Pancreas (tissue), 10 donors: ENCODE results near the gene NKX6-2. TPM values are rescaled to one million over a fixed set of nuclear protein-coding genes. Genes with fewer than 3 reads are reported as not detected.

ENCODE experiments used
- ATAC-seq, 4 donors: fragments of 200-7000 bp; cut with Tn5 transposase; one replicate each; pipeline versions ENCODE4 v1.8.0 to v1.9.1; 2020; ENCODE audit warnings: mild to moderate bottlenecking in 4 of 4, moderate library complexity in 4 of 4
- DNase-seq, 6 donors: peaks; one replicate each; pipeline ENCODE4 v3.0.0-alpha.2; 2020
- FAIRE-seq: peaks from 2 replicates; lab custom pipeline; 2012; peaks lifted over from hg19 to GRCh38; lab: Jason Lieb, UNC
- H3K27ac ChIP-seq, 4 donors: fragments of 200-600 bp; sonication (generic); 1 replicate in 3 of 4; 2 replicates in 1 of 4; pipeline versions ENCODE4 v1.5.0 to v1.8.0; 2020
- H3K27me3 ChIP-seq, 4 donors: fragments of 200-600 bp; one replicate each; pipeline ENCODE4 v1.8.0; 2021
- H3K36me3 ChIP-seq, 3 donors: fragments of 200-600 bp; sonication (generic) in 1 of 3; one replicate each; pipeline versions ENCODE4 v1.5.0 to v1.8.0; 2020 to 2021
- H3K4me1 ChIP-seq, 3 donors: fragments of 200-600 bp; one replicate each; pipeline ENCODE4 v1.8.0; 2021
- H3K4me3 ChIP-seq, 4 donors: fragments of 200-600 bp; sonication (generic) in 2 of 4; one replicate each; pipeline versions ENCODE4 v1.5.0 to v1.8.0; 2020 to 2021
- H3K9me3 ChIP-seq, 4 donors: fragments of 200-600 bp; one replicate each; pipeline ENCODE4 v1.8.0; 2021
- WGBS, 2 donors: extraction: QIAGEN DNeasy Blood & Tissue Kit; methylation state at CpG; one replicate each; pipeline ENCODE4 v1.1.7; 2013; 5-methylcytosine and 5-hydroxymethylcytosine counted together
- intact Hi-C, 3 donors: fragments of 100-400 bp; cut with DNase I; formaldehyde crosslinking; loops; one replicate each; pipeline versions ENCODE4 v1.11.1 to v1.14.2; 2022
- polyA plus RNA-seq, 2 donors: library from polyadenylated mRNA; stranded (reverse); fragments of 200-250 nt; gene quantifications; one replicate each; pipeline ENCODE4 v1.2.3, GENCODE V29; 2013
- total RNA-seq, 6 donors: library from RNA; stranded (reverse); fragmentation: NEBNext Ultra II Directional in 4 of 6; extraction: Animal tissue kit (Norgen Biotek cat#: 25700) in 4 of 6; gene quantifications; one replicate each; pipeline versions ENCODE4 v1.2.1 to v1.2.4, GENCODE V29; 2021 to 2023
- TF ChIP-seq, protein P1 (sequence below), 4 donors: fragments of 200-600 bp; sonication (generic) in 3 of 4; IDR thresholded peaks; one replicate each; pipeline versions ENCODE4 v1.5.0 to v1.8.0; 2021; ENCODE audit warnings: antibody characterized with exemption in 4 of 4
- donor health status: healthy with polysubstance abuse.
- donor health status: DM: no; HTN: no; CAD: no; lungs with moderate emphysema.
- donor health status: DM: no; HTN: no; CAD: no.
- donor health status: control.
- donor health status: control.
- donor health status: Bipolar disorder and iron deficiency.
- donor health status: DM: yes; HTN: yes; CAD: no.
- donor health status: DM: no; HTN: no; CAD: no.
- donor health status: DM: no; HTN: no; CAD: no.
- donor health status: DM: yes; HTN: yes; CAD: no.

Gene NKX6-2
- total and polyA plus RNA-seq, 8 donors, result 0.09 to 2.3 (median 0.16) TPM; not detected in 3

DNA sequence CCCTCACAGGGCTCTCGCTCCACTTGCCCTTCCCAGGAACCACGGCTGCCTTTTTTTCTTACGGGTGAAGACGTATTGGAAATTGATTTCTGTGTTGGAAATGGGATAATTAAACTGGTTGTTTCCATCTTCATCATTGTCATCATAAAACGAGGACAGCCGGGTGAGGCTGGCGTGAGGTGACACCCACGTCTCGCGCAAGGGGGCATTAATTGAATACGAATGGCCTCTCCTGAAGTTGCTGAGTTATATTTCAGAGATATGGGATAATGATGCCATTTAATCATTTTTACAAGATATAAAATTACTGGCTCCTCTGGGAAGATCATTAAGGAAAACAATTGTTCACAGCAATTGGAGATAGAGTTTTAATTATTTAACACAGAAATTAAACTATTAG, 18.3 kb upstream of the NKX6-2 start:
- Histone ChIP-seq H3K4me1 (no peaks in the 10 kb centered on the region), H3K4me3 (no peak overlapping the region), H3K36me3 (no peaks in the 10 kb centered on the region), H3K9me3 (no peaks in the 10 kb centered on the region), H3K27me3 (no peaks in the 10 kb centered on the region), H3K27ac (no peak overlapping the region)
- TF ChIP-seq, protein P1, sequence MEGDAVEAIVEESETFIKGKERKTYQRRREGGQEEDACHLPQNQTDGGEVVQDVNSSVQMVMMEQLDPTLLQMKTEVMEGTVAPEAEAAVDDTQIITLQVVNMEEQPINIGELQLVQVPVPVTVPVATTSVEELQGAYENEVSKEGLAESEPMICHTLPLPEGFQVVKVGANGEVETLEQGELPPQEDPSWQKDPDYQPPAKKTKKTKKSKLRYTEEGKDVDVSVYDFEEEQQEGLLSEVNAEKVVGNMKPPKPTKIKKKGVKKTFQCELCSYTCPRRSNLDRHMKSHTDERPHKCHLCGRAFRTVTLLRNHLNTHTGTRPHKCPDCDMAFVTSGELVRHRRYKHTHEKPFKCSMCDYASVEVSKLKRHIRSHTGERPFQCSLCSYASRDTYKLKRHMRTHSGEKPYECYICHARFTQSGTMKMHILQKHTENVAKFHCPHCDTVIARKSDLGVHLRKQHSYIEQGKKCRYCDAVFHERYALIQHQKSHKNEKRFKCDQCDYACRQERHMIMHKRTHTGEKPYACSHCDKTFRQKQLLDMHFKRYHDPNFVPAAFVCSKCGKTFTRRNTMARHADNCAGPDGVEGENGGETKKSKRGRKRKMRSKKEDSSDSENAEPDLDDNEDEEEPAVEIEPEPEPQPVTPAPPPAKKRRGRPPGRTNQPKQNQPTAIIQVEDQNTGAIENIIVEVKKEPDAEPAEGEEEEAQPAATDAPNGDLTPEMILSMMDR (IDR thresholded peaks at IDR 0.05), result no peak
- 63 to 82% methylated on average over 11 of the region's 11 CpGs for WGBS, 2 donors
- no peak for FAIRE-seq
- no peak for ATAC-seq
- no peak for DNase-seq
- intact Hi-C loops, result no loop called here

DNA sequence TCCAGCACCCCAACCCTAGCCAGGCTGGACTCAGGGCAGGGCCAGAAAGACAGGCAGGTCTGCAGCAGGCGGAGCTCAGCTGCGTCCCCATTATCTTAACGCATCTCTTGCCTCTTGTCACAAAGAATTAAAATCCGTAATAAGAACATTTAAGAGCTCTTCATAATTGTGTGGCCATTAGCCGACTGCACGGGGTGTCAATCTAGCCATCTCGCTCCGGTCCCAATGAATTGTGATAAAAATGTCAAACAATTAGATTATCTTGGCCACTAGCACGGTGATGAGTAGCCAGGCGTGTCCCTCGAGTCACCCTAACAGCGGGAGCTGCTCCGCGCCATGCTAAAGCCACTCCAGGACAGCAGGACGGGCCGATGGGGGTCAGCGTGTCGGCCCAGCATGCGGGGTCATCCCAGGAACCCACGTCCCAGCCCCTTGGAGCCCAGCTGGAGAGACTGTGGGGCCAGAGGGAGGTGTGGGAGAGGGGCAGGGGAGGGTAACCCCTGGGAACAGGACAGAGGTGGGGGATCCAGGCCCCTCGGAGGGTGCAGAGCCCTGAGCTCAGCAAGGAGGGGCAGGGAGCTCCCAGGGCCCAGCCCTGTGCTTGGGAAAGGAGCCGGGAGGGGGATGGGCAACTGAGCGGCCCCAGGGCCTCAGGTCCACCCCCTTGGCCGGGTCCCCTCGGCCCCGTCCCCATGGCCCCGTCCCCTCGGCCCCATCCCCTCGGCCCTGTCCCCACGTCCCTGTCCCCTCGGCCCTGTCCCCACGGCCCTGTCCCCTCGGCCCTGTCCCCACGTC, 17.7 kb upstream of the NKX6-2 start:
- peak in 2 of 6 donors; percentile 38 to 45 for DNase-seq
- ATAC-seq, result no peak
- Histone ChIP-seq H3K27ac (no peak overlapping the region), H3K36me3 (no peaks in the 10 kb centered on the region), H3K9me3 (no peaks in the 10 kb centered on the region), H3K4me1 (no peaks in the 10 kb centered on the region), H3K4me3 (no peak overlapping the region), H3K27me3 (no peaks in the 10 kb centered on the region)
- intact Hi-C loops, result no loop called here
- no peak for FAIRE-seq
- 63 to 72% methylated on average over 23 to 34 of the region's 34 CpGs for WGBS, 2 donors
- TF ChIP-seq, protein P1 (IDR thresholded peaks at IDR 0.05), result no peak

DNA sequence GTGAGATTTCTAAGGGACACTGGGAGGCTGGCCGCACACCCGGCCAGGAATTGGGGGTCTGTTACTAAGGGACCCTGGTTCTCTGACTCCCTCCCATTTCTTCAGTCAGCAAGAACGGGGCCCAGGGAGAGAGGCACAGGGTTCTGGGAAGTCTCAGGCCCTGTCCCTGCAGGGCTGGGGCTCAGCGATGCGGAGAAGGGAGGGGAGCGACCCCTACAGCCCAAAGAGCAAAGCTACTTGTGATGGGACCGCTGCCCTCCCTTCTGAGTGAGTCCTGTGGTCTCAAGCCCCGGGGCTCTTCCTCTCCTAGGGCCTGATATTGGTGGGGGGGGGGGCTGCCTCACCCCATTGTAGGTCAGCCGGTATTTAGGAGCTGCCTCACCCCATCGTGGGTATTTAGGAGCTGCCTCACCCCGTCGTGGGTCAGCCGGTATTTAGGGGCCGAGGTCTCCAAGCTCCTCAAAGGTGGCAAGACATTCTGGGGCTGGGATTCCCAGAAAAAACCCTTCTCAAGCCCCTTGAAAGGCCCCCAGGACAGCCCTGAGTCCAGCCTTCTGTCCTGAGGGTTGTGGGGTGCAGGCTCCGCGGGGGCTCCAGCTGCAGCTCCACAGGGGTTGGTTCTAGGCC, 16.9 kb upstream of the NKX6-2 start:
- H3K4me3 ChIP-seq, result no peak overlapping the region
- intact Hi-C loops, result no loop called here
- H3K4me1 ChIP-seq, result no peaks in the 10 kb centered on the region
- no peaks in the 10 kb centered on the region for H3K9me3 ChIP-seq
- WGBS, 2 donors, result 68 to 86% methylated on average over 16 of the region's 16 CpGs
- no peak overlapping the region for H3K27ac ChIP-seq
- ATAC-seq, result no peak
- TF ChIP-seq, protein P1 (IDR thresholded peaks at IDR 0.05), result no peak
- H3K36me3 ChIP-seq, result no peaks in the 10 kb centered on the region
- H3K27me3 ChIP-seq, result no peaks in the 10 kb centered on the region
- FAIRE-seq, result no peak
- no peak for DNase-seq

DNA sequence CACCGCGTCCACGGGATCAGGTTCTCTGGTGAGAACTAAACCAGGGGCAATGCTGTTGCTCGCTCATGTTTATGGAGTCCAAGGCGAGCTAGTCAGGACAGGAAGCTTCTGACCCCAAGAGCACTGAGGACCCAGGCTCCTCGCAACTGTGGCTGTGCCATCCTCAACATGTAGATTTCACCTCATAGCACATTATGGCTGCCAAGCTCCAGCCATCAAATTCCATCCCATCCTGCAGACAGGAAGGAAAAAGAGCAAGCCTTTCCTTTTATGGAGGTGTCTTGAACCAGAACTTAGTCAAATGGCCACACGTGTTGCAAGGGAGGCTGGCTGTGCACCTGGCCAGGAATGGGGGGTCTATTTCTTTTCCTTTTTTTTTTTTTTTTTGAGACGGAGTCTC, 16.1 kb upstream of the NKX6-2 start:
- intact Hi-C loops, result no loop called here
- Histone ChIP-seq H3K36me3 (no peaks in the 10 kb centered on the region), H3K27ac (no peak overlapping the region), H3K27me3 (no peaks in the 10 kb centered on the region), H3K9me3 (no peaks in the 10 kb centered on the region), H3K4me3 (no peak overlapping the region), H3K4me1 (no peaks in the 10 kb centered on the region)
- TF ChIP-seq, protein P1 (IDR thresholded peaks at IDR 0.05), result no peak
- ATAC-seq (no peak), FAIRE-seq (no peak), DNase-seq (no peak)
- 76 to 93% methylated on average over 8 of the region's 8 CpGs for WGBS, 2 donors

DNA sequence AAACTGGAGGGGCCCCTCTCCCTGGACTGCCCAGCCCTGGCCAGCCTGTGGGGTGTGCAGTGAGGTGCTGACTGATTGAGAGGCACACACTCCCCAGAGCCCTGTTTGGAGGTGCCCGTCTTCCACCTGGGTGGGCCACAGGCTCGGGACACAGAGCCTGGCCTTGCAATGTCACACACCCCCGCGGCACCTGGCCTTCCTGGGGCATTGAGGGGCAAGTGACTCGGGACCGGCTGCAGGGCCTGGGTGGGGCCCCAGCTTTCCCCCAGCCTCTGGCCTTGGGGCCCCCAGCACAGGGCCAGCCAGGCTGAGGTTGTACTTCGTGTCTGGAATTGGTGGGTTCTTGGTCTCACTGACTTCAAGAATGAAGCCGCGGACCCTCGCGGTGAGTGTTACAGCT, 13.9 kb upstream of the NKX6-2 start:
- H3K9me3 ChIP-seq, result no peaks in the 10 kb centered on the region
- no peak for FAIRE-seq
- H3K27ac ChIP-seq, result no peak overlapping the region
- peak in 3 of 6 donors; percentile 4 to 37 (median 9) for DNase-seq
- H3K4me1 ChIP-seq, result no peaks in the 10 kb centered on the region
- intact Hi-C loops, result no loop called here
- ATAC-seq, result no peak
- TF ChIP-seq, protein P1 (IDR thresholded peaks at IDR 0.05), result no peak
- H3K27me3 ChIP-seq, result no peaks in the 10 kb centered on the region
- WGBS, 2 donors, result 81% methylated on average over 11 of the region's 11 CpGs
- no peaks in the 10 kb centered on the region for H3K36me3 ChIP-seq
- no peak overlapping the region for H3K4me3 ChIP-seq
